GM18951 (cell line): Measurements from ENCODE around the gene TRAM2.

ENCODE experiments used
- POLR2A ChIP-seq: IDR thresholded peaks from 4 replicates; pipeline ENCODE4 v1.6.1; 2011; ENCODE audit warnings: mild to moderate bottlenecking; ENCODE audit not compliant: insufficient read length, insufficient read depth; ENCODE audit errors: extremely low read depth
- in situ Hi-C: fragments of 300-500 bp; cut with MboI; formaldehyde crosslinking; loops from one replicate; pipeline ENCODE4 v1.12.0; 2022; ENCODE audit warnings: low sequenced_read_pairs, mixed read lengths, inconsistent platforms; ENCODE audit not compliant: unreplicated experiment

TRAM2 gene

DNA sequence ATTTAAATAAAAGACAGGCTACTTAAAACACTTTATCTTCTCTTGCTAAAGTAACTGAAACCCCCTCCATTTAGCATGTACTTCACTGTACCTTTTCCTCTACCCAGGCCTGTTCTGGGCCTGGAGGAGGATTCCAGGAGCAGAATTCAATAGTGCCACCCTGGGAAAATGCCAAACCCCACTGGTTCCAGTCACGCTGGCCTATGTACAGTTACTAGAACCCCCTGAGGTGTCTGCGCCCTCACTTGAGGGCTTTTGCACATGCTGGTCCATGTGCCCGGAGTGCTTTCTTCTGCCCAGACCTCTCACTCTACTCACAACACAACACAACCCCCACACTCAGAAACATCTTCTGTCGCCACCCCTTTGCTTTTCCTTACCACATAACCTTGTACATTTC lies 45.5 kb downstream of the TRAM2 start:
- in situ Hi-C loops, result no loop called here
- no peak for TF ChIP-seq POLR2A

DNA sequence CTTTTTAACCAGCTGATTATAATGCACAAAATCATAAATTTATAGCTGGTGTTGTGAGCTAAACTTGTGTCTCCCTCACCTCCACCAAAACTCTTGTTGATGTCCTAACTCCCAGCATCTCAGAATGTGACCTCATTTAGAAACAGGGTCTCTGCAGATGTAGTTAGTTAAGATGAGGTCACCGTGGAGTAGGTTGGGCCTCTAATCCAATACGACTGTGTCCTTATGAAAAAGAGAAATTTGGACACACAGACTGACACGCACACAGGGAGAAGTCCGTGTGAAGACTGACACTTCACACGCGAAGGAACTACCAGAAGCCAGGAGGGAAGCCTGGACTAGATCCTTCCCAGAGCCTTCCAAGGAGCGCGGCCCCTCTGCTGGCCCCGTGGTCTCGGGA lies 46.5 kb downstream of the TRAM2 start:
- in situ Hi-C loops, result no loop called here
- no peak for TF ChIP-seq POLR2A

DNA sequence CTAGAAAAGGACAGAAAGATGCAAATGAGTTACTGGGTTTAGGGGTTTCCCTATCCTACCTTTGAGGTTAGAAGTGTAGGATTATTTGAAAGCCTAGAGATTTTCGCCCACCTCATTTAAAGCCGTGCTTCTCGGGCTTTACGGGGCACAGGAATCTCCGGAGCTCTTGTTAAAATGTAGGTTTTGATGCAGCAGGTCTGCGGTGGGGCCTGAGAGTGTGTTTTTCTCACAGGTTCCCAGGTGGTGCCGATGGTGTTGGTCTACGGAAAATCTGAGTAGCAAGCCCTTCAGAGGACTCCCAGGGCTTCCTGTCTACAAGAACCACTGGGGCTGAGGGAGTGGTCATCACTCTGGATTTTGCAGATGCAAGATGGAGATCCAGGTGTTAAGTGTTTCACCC lies 47.5 kb downstream of the TRAM2 start:
- no peak for TF ChIP-seq POLR2A
- in situ Hi-C loops, result no loop called here

DNA sequence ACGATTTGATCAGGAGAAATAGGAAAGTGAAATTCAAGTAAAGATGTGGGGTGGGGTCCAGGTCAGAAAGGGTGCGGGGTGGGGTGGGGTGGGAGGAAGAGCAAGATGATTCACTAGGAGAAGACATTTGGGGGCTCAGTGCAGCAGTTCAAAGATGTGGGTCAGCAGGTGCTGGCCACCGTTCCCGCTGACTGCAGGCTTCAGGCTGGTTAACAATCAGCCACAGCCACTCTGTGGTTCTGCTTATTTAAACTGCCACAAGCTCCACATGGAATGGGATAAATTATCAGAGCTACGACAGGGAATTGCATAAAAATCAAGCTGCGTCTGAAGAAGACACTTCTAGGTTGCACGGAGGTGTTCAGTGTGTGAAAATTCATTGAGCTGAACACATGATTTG lies 49.4 kb downstream of the TRAM2 start:
- in situ Hi-C loops, result no loop called here

DNA sequence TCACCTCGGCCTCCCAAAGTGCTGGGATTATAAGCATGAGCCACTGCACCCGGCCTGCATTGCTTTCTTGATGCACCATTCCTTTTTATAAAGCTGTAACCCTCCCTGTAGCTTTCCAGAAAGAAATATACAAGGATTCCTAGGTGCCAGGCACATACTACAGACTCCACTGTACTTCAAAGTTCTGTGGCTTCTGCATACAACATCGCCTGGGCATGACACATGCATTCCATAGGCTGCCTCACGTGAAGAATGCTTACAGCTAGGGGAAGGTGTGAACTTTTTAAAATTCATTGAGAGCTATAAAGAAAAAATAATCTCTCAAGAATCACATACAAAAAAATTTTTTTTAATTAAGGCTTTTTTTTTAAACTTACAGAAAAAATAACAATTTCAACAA lies 50.2 kb downstream of the TRAM2 start:
- in situ Hi-C loops, result no loop called here
- no peak for TF ChIP-seq POLR2A

More for the DNA sequence above, 49.4 kb downstream of the TRAM2 start:
- TF ChIP-seq POLR2A, result no peak

DNA sequence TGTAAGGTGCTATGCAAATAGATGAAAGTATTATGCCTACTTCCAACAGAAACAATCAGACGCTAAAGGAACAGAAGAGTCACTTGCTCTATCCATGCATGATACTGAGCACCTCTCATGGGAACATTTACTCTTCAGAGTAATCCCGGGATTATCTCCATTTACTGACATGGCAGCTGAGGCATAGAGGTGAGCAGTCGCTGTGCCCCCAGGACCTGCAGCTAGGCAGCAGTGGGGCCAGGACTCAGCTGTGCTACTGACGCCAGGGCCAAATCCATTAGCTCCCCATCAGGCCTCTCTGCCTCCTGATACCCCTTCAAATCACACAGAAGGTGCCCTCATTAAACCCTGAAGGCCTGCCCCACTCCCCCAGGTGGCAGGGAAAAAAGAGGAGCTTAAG lies 51.9 kb downstream of the TRAM2 start:
- in situ Hi-C loops, result no loop called here
- no peak for TF ChIP-seq POLR2A

DNA sequence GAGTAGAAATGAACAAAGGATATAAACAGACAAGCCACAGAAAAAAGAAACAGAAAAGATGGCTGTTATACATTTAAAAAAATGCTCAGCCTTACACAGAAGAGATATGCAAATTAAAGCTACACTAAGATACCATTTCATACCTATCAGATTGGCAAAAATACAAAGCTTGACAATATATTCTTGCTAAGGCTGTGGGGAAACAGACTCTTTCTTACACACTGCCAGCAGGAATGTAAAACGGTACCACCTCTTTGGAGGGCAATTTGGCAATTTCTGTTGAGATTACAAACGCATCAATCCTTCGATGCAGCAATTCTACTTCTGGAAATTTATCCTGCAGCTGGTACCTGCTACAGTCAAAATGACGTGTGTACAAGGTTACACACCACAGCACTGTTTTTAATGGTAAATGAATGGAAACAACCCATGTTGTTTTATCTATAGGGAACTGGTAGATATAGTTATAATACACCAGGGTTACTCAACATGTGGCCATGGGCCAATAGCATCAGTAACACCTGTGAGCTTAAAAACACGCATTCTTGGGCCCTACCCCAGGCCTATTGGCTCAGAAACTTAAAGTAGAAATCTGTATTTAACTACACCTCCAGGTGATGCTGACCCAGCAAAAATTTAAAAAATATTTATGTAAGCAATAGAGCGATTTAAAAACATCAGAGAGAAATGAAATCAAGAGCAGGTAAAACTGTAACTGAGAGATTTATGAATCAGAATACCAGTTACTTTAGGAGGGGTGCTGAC lies 53.3 kb downstream of the TRAM2 start:
- in situ Hi-C loops, result no loop called here
- no peak for TF ChIP-seq POLR2A

DNA sequence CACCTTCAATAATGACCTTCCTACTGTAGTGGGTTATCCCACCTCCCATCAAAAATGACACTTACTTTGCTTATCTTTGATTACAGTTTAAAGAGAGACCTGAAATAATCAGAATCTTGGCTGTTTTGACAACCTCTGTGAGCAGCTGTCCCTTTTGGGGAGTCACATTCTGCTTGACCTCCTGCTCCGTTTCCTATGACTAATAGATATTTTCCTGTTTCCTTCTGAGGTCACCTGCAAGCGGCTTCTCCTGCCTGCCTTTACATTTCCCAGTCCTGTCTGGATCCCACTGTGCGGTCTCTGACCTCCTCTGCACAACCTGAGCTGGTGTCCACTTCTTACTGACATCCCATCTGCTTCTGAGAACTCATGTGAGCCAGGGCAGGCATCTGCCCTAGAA lies 54.2 kb downstream of the TRAM2 start:
- in situ Hi-C loops, result no loop called here
- no peak for TF ChIP-seq POLR2A

DNA sequence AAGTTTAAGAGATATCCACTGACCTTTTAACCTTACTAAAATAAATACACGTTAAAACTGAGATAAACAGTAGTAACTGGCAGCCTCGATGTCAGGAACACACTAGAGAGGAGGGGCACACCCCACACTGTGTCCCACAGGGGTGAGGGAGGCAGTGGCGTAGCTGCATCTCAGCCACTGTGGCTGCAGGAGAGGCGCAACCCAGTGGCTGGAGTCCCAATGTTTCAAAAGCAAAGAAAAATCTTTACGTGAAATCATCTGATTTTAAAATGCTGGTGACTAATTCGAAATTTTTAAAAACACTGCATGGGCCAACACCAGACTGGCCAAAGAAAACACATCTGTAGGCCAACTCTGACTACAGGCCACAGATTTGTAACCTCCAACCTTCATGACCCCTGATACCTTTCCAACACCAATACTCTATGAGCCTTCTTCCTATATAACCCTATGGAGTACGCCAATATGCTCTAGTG lies 54.7 kb downstream of the TRAM2 start:
- in situ Hi-C loops, result no loop called here
- TF ChIP-seq POLR2A, result no peak

DNA sequence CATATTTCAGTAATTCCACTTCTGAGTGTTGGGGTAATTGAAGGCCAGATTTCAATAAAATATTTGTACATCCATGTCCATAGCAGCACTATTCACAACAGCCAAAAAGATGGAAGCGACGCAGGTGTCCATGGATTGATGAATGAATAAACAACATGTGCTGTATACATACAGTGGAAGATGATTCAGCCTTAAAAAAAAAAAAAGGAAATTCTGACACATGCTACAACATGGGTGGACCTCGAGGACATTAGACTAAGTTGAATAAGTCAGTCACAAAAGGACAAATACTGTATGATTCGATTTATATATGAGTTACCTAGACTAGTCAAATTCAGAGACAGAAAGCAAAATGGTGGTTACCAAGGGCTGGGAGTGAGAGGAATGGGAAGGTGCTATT lies 57.2 kb downstream of the TRAM2 start:
- in situ Hi-C loops, result no loop called here

DNA sequence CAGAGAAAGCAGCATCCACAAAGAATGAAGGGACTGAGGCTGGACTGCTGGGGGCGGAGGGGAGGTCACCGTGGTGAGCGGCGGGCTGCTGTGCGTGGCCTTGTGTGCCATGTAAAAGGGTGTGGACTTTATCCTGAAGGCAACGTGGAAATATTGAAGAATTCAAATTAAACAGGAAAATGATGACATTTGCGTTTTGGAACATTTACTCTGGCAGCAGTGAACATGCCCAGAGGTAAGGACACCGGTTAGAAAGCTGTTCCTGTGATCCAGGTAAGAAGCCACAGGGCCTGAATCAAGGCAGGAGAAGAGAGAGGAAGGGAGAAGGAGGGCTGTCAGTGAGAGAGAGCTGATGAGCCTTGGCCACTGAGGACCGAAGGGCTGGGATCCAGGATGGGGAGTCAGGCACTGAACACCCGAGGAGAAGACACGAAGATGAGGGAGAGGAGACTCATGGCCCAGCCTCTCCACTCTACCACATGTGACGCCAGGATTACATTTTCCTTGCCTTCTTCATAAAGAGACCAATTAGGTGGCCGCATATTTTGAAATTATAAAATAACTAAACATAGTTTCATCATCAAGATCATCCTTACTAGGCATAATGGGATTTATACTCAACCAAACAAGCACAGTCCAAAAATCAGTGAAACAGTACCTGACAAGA lies 58.4 kb downstream of the TRAM2 start:
- in situ Hi-C loops, result no loop called here
- TF ChIP-seq POLR2A, result no peak

More for the DNA sequence above, 57.2 kb downstream of the TRAM2 start:
- TF ChIP-seq POLR2A, result no peak

DNA sequence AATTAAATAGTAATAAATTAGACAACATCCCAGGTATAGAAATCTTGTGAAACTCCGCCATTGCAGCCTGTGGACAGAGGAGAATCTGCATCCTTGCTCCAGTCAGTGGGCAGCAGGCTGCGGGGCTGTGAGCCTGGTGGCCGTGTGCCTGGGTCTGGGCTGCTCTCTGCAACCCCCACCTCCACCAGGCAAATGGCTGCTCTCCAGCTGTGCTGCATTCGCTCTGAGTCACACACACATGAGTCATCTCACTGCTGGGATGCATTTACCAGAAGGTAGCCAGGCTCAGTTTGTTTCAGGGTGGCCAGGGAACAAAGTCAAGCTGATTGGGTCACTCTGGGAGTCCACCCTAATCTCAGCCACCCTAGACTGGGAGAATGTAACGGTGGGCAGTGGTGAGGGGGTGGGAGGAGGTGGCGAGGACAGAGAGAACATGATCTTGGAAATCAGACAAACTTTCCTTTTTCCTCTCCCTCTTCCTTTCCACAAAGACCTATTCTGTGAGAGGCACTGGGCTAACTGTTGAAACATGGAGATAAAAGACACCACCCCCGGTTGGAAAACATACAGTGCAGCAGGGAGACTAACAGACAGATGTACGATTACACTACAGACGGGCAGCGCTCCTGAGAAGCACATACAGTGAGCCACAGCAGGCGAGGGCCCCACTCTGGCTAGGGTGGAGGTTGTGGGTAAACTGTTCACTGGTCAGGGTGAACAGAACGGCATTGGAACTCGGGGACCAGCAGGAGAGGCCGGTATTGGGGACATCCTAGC lies 59.2 kb downstream of the TRAM2 start:
- in situ Hi-C loops, result no loop called here
- no peak for TF ChIP-seq POLR2A

DNA sequence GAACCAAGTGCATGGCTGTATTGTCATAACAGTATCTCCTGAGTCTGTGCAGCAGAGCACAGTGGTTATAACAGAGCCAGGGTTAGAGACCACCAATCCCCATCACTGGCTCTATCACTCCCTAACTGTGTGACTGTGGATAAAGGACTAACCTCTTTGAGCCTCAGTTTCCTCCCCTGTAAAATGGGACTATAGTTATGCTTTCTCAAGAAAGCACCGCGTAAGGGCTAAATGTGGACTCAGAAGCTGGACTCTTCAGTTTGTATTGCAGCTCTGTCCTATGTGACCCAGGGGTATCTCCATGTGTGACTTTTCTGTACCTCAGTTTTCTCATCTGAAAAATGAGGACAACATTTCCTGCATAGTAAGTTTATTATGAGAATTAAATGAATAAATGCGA lies 59.9 kb downstream of the TRAM2 start:
- TF ChIP-seq POLR2A, result no peak
- in situ Hi-C loops, result no loop called here

DNA sequence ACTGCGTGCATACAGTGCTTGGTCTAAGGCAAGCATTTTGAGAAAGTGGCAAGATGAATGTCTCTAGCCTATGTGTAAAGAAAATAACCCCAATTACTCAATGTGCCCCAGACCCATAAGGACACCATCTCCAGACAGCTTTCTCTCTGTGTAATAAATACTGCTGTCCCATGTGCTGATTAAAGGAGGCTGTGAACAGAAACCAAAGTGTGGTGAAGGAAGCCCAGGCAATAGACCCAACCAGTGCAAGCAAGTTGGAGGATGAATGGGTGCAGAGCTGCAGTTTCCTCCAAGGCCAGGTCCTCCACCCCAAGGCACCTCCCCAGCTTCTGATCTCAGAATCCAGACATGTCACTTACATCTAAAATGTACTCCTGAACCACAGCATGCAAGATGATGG lies 60.6 kb downstream of the TRAM2 start:
- in situ Hi-C loops, result no loop called here
- TF ChIP-seq POLR2A, result no peak
